Stimulated activated CD8-positive, alpha-beta memory T cell treated with anti-CD3 and anti-CD28 coated beads, Interleukin-4, amount 100 ng/mL, for 48 hours (primary cell): ENCODE data around the gene SLC22A17.
"Not testable (repeated sequence)": the region's sequence is repeated elsewhere in the genome, so short reads cannot be mapped to it uniquely, and the experiment has no call there.

Source experiments
- DNase-seq: peaks from one replicate; pipeline ENCODE4 v3.0.0-alpha.2; 2020

The SLC22A17 gene

GRCh38 chr14:23327947-23328744 is 24.5 kb downstream of the SLC22A17 start:
- peak; percentile 74 for DNase-seq

- DNase-seq = no peak
These were observed 26.0 kb downstream of the SLC22A17 start for GRCh38 chr14:23326491-23327332.

GRCh38 chr14:23325746-23326145 is 26.9 kb downstream of the SLC22A17 start:
- not testable (repeated sequence) for DNase-seq

- no peak for DNase-seq
These were observed 27.7 kb downstream of the SLC22A17 start for GRCh38 chr14:23324993-23325392.

- no peak for DNase-seq
These were observed 28.2 kb downstream of the SLC22A17 start for GRCh38 chr14:23324455-23324846.

GRCh38 chr14:23323838-23324454 is 28.7 kb downstream of the SLC22A17 start:
- no peak for DNase-seq

GRCh38 chr14:23322568-23323517 is 29.8 kb downstream of the SLC22A17 start:
- no peak for DNase-seq

- peak; percentile 78 for DNase-seq
These were observed 30.8 kb downstream of the SLC22A17 start for GRCh38 chr14:23321572-23322547.

GRCh38 chr14:23320584-23321571 is 31.8 kb downstream of the SLC22A17 start, which contains the start of gene PABPN1:
PABPN1 (plus strand) TSS chr14:23321457; CDS start chr14:23321470, 13 bp downstream.
- peak; percentile 95 for DNase-seq

- no peak for DNase-seq
These were observed 32.7 kb downstream of the SLC22A17 start for GRCh38 chr14:23319746-23320583.

GRCh38 chr14:23316300-23316699 is 36.4 kb downstream of the SLC22A17 start:
- DNase-seq = no peak

GRCh38 chr14:23310546-23310945 is 42.1 kb downstream of the SLC22A17 start:
- DNase-seq = no peak

- no peak for DNase-seq
These were observed 43.8 kb downstream of the SLC22A17 start for GRCh38 chr14:23308721-23309445.

GRCh38 chr14:23307687-23308644 is 44.7 kb downstream of the SLC22A17 start:
- no peak for DNase-seq

- DNase-seq = no peak
These were observed 45.5 kb downstream of the SLC22A17 start for GRCh38 chr14:23307146-23307530.

GRCh38 chr14:23306412-23307145 is 46.1 kb downstream of the SLC22A17 start, which contains the start of gene BCL2L2:
BCL2L2 (plus strand) TSS chr14:23306833; CDS start chr14:23307768, 935 bp downstream.
- DNase-seq = peak; percentile 41
